Measurements from ENCODE around the gene SPTBN5.

SPTBN5 gene

DNA sequence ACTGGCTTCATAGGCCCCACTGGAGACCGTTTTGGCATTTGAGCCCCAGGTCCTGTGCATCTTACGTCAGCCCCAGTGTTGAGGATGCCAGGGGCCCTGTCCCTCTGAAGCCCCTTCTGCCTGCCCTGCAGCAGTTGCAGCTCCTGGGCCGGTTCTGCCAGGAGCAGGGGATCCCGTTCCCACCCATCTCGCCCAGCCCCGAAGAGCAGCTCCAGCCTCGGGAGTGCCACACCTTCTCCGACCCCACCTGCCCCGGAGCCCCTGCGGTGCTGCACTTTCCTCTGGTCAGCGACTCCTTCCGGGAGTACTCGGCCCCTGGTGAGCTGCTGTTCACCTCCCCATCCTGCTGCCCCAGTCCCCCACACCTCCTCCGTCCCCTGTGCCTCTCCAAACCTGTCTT, 46.6 kb downstream of the SPTBN5 start:
- DNase-seq (ENCODE audit: low read depth in 2 of 2) = no peak

DNA sequence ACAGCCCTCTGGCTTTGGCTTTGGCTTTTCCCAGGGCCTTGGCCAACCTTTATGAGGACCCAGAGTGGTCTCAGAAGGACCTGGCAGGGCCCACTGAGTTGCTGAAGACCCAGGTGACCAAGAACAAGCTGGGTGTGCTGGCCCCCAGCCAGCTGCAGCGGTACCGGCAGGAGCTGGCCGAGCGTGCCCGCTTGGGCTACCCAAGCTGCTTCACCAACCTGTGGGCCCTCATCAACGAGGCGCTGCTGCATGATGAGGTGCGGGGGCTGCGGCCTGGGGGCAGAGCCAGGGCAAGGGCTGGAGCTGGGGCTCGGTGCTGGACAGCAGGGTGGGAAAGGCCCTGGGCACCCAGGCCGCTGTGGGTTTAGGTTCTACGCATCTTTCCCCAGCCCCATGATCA, 49.0 kb downstream of the SPTBN5 start:
- DNase-seq (ENCODE audit: low read depth in 2 of 2) = no peak

DNA sequence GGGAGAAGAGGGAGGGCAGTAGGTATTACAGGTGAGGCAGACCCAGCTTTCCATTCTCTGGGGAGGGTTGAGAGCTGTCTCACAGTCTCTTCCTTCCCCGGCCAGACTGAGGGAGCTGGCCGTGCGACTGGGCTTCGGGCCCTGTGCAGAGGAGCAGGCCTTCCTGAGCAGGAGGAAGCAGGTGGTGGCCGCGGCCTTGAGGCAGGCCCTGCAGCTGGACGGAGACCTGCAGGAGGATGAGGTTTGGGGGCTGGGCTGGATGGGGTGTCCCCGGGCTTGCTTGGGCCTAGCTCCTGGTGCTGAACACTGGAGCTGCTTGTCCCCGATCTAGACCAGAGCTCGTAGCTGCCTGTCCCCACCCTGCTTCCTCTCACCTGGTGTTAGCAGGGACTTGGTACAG, 50.3 kb downstream of the SPTBN5 start:
- no peak for DNase-seq (ENCODE audit: low read depth in 2 of 2)

DNA sequence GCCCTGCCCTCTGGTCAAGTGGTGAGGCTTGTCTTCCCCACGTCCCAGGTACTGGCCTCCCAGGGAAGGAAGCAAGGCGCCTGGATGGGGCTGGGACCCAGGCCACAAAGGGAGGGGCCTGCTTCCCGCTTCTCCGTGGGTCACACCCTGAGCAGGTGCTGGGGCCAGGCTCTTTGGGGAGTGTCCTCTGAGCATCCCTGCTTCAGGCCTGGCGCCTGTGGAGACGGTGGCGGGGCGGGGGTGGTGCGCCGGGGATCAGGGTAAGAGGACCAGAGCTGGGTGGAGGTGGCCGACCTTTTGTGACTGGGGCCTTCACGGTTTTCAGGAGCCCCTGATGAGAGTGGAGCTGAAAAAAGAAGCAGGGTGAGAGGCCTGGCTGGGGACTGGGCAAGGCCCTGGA, 51.6 kb downstream of the SPTBN5 start:
- DNase-seq (ENCODE audit: low read depth in 2 of 2) = no peak

DNA sequence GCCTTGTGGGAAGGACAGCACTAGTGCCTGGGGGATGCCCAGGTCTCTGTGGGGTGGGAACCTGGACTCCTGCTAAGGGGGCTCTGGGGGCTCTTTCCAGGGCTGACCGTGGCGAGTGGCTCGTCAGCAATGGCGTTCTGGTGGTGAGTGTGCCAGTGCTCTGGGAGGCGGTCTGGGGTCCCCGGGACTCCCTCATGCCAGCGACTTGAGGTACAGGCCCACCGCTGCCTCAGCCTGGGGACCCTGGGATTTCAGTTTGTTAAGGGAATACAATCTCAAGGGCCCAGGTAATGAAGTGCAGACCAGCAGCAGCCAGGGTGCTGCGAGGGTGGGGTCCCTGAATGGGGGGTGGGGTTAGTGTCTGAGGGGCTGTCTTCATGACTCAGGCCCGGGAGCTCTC, 52.7 kb downstream of the SPTBN5 start:
- no peak for DNase-seq (ENCODE audit: low read depth in 2 of 2)

DNA sequence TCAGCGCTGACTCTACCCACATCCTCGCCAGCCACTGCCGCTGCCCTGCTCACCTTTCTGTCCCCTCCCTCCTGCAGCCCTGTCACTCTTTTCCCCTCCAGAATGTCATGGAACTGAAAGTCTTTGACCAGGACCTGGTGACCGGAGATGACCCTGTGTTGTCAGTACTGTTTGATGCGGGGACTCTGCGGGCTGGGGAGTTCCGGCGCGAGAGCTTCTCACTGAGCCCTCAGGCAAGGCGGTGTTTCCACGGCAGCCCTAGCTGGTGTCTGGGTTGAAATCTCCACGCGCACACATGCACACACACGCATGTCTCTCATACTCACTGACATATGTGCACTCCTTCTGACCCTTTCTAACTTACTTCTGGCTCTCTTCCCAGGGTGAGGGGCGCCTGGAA, 53.2 kb downstream of the SPTBN5 start:
- DNase-seq (ENCODE audit: low read depth in 2 of 2) = no peak

DNA sequence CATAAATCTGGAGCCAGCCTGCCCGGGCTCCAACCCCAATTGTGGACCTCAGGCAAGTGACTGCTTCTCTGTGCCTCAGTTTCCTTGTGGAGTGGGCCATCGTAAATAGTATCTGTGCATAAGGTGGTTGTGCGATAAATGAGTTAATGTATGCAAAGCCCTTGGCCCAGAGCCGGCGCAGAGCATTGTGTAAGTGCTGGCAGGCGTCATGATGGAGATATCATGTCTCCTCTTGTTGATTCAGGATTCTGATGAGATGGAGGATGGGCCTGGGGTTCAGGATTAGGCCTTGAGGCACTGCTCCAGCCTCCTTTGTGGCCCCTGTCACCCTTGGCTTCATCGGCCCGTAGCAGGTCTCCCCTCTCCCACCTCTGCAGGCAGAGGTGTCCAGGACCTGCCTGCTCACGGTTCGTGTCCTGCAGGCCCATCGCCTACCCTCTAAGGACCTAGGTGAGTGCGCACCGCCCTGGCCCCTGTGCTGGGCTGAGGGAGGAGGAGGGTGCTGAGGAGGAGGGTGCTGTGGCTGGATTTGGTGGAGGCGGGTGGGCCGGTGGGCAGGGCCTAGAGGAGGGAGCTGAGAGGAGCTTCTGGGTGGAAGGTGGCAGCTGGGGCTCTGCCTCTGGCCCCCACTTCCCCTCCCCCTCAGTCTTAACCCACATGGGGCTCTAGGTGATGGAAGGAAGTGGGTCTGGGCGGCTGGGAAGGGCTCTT, 53.9 kb downstream of the SPTBN5 start:
- no peak for DNase-seq (ENCODE audit: low read depth in 2 of 2)

DNA sequence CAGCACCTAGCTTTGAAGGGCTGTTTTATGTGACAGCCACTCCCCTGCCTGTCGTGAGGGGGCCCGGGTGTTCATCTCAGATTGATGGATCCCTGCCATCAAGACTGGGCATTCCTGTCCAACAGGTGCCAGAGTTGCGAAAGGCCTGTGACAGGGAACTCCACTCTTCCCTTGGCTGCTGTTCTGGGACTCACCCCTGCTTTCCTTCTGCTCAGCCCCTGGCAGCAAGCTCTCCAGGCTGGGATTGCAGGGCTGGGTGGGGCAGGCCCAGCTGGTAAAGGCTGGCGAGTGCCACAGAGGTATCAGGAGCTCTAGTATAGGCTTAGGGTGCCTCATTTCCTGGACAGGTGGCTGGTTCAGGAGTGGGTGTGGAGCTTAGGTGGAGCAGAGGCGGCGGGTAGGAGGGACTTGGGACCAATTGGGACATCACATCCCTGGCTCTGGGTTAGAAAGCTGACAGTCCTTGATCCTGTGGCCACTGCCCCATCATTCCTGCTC, 55.4 kb downstream of the SPTBN5 start, which contains the start of gene PLA2G4B:
Gene PLA2G4B (plus strand): TSS at position 448 of the 498 bp plus-strand sequence. CDS start 67 bp downstream, outside the sequence.
- no peak for DNase-seq (ENCODE audit: low read depth in 2 of 2)

DNA sequence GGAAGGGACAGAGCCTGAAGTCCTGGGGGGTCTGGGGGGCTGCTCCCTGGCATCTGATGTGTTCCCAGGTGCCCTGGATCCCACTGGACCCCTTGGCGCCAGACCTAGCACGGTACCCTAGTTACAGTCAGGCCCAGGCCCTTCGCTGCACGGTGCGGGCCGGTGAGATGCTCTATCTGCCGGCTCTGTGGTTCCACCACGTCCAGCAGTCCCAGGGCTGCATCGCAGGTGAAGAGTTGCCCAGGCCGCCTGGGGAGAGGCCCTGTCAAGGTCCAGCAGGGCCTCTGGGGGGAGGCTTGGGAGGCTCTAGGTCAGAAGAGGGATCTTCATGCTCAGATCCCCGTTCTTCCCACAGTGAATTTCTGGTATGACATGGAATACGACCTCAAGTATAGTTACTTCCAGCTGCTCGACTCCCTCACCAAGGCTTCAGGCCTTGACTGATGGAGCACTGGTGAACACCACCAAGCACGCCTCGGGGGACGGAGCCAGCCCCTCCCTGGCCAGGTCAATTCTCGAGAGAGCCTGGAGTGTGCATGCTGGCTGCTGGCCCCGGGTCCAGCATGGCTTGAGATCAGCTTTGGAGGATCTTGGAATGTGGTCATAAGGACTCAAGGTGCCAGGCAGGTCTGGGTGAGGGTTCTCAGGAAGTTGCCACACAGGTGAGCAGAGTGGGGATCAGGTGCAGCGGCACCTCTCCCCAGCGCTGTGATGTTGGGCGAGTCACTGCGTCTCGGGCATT, 57.0 kb downstream of the SPTBN5 start:
- no peak for DNase-seq (ENCODE audit: low read depth in 2 of 2)

DNA sequence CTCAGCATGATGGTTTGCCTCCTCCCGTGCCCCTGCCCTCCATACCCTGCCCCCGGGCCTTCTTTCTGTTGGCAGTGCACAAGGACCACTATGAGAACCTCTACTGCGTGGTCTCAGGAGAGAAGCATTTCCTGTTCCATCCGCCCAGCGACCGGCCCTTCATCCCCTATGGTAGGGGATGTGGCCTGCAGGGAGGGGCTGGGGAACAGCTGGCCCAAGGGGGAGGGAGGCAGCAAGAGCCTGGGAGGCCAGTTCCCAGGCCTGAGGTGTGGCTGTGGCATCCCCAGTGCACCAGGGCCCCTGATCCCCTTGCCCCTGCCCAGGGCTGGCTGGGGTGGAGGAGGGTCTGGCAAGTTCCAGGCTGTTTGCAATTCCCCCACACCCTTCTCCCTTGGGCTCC, 57.8 kb downstream of the SPTBN5 start:
- no peak for DNase-seq (ENCODE audit: low read depth in 2 of 2)

DNA sequence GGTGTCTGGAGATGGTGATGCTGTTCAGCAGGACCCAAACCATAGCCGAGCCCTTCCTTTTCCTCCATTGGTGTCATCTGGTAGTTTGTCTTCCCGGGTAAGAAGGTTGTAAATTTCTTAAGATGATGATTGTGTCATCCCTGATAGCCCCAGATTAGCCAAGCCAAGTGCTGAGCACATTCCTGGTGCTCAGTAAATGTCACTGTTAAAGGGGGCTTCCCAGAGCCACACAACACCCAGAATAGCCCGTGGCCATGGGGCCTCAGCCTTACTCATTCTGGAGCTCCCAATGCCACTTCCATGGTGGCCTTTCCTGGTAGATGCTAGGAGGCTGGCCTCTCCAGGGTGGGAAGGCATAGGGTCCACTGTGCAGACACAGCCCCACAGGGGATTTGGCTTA, 59.8 kb downstream of the SPTBN5 start:
- DNase-seq (ENCODE audit: low read depth in 2 of 2) = no peak

DNA sequence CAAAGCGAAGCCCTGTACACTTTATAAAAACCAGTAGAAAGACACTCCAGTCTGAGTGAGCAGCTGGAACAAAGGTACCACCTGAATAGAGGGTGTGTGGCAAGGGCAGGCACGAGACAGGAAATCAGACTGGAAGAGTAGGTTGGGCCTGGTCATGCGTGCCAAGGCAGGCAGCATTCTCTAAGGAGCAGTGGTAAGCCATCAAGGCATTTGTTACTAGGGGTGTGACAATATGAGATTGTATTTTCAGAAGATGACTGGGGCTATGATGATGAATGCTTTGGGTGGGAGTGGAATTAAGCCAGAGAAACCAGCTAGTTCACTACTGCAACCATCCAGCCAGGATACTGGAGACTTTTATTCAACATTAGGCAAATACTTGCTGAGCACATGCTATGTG, 61.0 kb downstream of the SPTBN5 start:
- DNase-seq (ENCODE audit: low read depth in 2 of 2) = no peak

DNA sequence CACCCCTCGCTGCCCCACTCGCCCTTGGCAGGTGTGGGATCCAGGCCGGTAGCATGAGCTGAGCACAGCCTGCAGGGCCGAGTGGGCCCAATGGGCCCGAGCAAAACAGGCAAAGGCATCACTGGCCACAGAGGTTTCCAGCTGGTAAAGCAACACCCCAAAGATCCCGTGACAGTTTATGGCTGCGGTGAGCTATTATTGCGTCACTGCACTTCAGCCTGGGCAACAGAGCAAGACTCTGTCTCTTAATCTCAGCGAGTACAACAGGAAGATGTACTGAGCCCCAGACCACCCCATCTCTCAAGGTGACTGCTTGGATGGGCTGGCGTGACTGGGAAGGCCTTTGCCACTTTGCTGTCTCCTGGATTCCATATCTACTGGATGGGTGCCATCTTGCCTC, 61.6 kb downstream of the SPTBN5 start:
- DNase-seq (ENCODE audit: low read depth in 2 of 2) = no peak

DNA sequence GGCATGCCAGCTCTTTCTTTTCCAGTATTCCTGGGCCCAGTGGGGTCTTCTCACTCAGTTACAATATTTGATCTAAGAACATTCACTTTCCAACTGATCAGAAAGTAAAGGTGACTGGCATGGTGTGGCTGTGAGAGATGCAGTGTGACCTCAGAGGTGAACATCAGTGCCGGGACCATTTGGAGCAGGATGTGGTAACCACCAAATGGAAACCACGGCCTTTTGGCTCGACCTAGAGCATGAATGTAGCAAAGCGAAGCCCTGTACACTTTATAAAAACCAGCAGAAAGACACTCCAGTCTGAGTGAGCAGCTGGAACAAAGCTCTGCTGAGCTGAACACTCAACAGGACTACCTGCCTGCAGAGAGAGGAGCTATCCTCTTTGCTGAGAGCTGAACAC, 62.6 kb downstream of the SPTBN5 start:
- peak in 1 of 2 donors; percentile 13 for DNase-seq (ENCODE audit: low read depth in 2 of 2)

DNA sequence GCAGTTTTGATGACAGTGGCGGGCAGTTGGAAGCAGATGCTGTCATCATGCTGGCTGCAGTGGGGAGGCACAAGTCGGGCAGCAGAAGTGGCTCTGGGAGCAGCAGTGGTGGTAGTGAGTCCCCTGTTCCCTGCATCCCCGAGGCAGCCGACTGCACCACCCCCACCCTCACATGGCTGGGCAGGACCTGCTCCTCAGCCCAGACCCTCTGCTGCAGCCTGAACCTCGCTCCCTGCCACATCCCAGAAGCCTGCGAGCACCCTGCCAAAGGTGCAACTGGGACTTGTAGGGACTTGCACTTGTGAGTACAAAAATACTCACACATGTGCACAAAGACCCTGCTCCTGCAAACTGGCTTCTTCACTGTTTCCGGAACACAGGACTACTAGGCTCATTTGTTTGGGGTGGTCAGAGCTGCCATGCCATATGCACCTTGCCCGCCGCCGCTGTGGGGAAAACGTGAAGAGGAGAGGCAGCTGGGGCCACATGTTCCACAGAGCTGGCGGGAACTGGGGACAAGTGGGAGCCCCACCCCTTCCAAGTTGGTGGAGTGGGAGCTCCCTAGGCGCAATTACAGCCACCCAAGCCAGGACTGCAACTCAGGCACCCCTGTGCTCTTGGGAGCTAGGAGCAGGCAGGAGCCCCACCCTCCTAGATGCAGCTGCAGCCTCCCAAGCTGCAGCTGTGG, 63.8 kb downstream of the SPTBN5 start:
- no peak for DNase-seq (ENCODE audit: low read depth in 2 of 2)

DNA sequence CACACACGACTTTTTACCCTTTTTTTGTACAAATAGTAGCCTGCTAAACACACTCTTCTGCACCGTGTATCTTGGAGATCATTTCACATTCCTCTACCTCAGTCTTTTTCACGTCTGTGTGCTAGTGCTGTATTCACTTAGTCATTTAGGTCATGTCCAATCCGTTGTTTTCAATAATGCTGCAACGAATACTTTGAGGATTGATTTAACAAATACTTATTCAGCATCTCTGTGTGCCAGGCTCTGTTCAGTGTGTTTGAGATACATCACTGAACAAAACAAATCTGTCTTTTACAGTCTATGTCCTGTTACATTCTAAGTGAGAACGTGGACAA, 65.1 kb downstream of the SPTBN5 start:
- DNase-seq (ENCODE audit: low read depth in 2 of 2) = no peak

DNA sequence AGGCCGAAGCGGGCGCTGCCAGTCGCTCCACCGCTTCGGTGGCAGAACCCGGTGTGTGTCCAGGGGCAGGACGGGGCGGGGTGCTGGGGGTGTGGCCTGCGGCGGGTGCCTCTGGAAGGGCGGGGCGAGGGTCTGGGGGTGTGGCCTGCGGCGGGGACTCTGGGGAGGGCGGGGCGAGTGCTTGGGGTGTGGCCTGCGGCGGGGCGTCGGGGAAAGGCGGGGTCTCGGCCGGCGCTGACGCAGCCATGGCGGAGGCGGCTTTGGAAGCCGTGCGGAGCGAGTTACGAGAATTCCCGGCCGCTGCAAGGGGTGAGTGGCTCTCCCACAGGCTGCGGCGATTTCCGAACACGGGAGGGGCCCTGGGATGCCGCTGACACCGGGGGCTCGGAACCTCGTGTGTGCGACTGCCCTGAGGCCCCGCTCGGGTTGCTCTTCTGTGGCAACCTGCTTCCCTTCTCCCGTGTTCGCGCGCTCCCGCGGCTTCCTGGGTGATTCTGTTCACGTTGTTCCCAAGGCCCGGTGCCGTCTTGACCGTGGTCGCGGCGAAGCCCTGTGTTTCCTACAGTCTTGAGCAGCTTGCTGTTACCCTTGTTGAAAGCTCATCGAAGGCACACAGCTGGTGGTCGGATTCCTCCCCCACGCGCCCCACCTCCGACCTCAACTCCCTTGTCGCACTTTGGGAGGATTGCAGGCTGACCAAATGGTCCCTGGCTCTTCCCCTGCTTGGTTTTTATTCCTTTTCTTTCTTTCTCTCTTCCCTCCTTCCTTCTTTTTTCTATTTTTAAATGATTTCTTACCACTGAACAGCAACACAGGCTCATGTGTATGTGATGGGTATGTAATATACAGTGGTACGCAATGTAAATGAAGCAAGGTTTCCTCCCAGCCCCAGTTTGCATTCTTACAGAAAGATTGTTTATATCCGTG, 65.7 kb downstream of the SPTBN5 start, which contains the start of gene JMJD7:
Gene JMJD7 (plus strand): TSS at position 213 of the 927 bp plus-strand sequence. CDS start 33 bp downstream, at position 246.
- DNase-seq (ENCODE audit: low read depth in 2 of 2) = peak; percentile 96 to 99

DNA sequence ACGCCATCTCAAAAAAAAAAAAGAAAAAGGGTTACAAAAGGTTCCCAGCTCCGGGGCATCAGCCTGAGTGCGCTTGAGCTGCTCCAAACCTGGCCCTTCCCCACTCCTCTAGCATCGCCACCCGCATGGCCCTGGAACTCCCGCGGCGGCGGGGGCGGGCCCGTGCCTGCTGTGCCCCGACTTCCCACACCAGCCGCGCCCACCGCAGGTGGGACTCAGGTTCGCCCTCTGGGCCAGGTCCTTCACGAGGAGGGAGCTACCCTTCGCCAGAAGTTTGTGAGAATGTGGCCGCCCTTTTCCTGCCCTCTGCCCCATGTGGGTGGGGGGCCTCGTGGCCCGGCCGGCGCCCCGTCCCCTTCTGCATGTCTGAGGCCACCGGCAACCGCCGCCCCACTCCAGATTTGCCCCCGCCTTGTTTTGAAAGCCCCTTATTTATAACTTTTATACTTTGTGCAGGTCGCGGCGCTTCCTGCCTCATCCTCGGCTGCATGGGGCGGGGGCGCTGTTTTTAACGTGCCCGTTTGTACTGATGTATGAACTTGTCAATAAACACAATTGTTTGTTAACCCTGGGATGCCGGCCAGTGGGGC, 66.5 kb downstream of the SPTBN5 start:
- DNase-seq (ENCODE audit: low read depth in 2 of 2) = no peak

DNA sequence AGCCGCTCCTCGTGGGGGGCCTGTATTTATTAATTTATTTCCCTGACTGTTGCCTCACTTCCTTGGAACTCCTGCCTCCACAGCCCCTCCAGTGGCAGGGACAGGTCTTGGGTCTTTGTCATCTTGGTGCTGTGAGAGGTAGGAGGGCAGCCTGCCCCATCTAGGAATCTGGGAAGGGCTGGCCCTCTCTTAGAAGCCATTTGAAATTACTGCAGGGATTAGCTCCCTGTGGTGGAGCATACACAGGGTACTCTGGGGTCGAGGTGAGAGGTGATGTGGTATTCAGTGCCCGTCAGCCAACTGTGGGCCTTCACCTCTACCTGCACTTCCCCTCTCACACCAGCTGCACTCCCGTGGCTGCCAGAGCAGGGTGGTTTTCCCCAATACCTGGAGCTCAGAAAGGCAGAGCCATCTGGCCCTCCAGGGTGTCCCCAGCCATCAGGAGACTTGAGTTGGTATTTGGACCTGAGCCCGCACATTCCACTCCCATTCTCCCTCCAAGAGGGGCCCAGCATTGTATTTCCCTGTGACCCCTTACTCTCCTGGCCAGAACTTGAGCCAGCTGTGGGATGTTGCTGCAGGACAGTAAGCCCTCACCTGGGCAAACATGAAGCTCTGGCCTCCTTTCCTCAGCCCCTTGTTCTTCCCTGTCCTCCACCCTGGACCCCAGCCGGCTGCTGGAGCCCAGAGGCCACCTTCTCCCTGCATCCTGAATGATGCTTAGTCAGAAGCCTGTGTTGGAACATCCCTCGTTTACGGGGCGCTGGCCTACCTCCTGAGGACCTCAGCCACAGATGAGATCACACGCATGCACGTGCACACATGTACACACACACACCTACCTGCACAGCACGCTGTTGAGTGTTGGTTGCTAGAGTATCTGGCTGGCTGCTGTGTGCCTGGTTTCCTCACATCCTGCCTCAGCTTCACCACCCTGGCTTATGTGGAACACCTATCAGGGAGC, 68.0 kb downstream of the SPTBN5 start:
- no peak for DNase-seq (ENCODE audit: low read depth in 2 of 2)

DNA sequence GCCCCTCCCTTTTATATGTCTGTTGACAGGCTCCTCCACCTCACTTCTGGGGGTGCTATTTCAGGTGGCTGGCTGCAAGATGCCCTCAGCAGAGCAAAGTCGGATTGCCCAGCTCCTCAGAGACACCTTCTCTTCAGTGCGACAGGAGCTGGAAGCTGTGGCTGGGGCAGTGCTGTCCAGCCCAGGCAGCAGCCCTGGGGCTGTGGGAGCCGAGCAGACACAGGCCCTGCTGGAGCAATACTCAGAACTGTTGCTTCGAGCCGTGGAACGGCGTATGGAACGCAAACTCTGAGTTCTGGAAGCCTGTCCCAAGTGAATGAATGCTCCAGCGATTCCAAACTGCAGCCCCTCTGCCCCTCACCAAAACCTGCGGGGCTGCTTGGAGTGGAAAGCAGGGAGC, 68.7 kb downstream of the SPTBN5 start:
- DNase-seq (ENCODE audit: low read depth in 2 of 2) = no peak

Measured in stimulated activated CD4-positive, alpha-beta T cell treated with anti-CD3 and anti-CD28 coated beads, Interleukin-4, amount 100 ng/mL, for 48 hours (primary cell).